ENCODE data around the gene VAMP1.

DNA sequence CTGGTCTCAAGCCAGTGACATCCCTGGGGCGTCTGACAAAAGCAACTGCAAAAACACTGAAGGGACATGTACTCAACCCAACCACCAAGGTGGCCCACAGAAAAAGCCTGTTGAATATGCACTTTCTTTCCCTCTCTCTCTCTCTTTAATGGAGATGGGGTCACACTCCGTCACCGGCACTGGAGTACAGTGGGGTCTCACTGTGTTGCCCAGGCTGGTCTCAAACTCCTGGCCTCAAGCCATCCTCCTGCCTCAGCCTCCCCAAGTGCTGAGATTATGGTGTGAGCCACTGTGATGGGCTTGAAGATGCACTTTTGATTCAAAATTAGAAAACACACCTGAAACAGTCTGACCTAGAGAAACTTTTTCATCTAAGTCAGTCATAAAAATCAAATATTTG lies 32.9 kb downstream of the VAMP1 start:
- TF ChIP-seq EZH2 (IDR thresholded peaks at IDR 0.05; ENCODE audit: borderline replicate concordance, control insufficient read depth, low read depth, low read length) = no peak
- TF ChIP-seq, protein P1, sequence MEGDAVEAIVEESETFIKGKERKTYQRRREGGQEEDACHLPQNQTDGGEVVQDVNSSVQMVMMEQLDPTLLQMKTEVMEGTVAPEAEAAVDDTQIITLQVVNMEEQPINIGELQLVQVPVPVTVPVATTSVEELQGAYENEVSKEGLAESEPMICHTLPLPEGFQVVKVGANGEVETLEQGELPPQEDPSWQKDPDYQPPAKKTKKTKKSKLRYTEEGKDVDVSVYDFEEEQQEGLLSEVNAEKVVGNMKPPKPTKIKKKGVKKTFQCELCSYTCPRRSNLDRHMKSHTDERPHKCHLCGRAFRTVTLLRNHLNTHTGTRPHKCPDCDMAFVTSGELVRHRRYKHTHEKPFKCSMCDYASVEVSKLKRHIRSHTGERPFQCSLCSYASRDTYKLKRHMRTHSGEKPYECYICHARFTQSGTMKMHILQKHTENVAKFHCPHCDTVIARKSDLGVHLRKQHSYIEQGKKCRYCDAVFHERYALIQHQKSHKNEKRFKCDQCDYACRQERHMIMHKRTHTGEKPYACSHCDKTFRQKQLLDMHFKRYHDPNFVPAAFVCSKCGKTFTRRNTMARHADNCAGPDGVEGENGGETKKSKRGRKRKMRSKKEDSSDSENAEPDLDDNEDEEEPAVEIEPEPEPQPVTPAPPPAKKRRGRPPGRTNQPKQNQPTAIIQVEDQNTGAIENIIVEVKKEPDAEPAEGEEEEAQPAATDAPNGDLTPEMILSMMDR (IDR thresholded peaks at IDR 0.05 in 2 of 3, conservative IDR thresholded peaks at IDR 0.05 in 1 of 3; ENCODE audit: control insufficient read depth in 2 of 3, extremely low read depth in 1 of 3, insufficient read depth in 1 of 3, low read depth in 3 of 3, low read length in 3 of 3) = no peak
- no peak for TF ChIP-seq JUNB (IDR thresholded peaks at IDR 0.05)
- TF ChIP-seq, protein P2, sequence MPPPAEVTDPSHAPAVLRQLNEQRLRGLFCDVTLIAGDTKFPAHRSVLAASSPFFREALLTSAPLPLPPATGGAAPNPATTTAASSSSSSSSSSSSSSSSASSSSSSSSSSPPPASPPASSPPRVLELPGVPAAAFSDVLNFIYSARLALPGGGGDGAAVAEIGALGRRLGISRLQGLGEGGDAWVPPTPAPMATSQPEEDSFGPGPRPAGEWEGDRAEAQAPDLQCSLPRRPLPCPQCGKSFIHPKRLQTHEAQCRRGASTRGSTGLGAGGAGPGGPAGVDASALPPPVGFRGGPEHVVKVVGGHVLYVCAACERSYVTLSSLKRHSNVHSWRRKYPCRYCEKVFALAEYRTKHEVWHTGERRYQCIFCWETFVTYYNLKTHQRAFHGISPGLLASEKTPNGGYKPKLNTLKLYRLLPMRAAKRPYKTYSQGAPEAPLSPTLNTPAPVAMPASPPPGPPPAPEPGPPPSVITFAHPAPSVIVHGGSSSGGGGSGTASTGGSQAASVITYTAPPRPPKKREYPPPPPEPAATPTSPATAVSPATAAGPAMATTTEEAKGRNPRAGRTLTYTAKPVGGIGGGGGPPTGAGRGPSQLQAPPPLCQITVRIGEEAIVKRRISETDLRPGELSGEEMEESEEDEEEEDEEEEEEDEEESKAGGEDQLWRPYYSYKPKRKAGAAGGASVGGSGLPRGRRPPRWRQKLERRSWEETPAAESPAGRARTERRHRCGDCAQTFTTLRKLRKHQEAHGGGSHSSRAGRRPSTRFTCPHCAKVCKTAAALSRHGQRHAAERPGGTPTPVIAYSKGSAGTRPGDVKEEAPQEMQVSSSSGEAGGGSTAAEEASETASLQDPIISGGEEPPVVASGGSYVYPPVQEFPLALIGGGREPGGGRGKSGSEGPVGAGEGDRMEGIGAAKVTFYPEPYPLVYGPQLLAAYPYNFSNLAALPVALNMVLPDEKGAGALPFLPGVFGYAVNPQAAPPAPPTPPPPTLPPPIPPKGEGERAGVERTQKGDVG (CRISPR knock-in tag; IDR thresholded peaks at IDR 0.05) = no peak
- no peak for TF ChIP-seq RCOR1 (conservative IDR thresholded peaks at IDR 0.05; ENCODE audit: low read depth, low read length)
- TF ChIP-seq EP300 (IDR thresholded peaks at IDR 0.05; ENCODE audit: borderline replicate concordance in 1 of 2, control insufficient read depth in 1 of 2, low read depth in 2 of 2, low read length in 2 of 2) = no peak
- TF ChIP-seq SPI1 (IDR thresholded peaks at IDR 0.05; ENCODE audit: borderline replicate concordance, insufficient read depth, low read depth, low read length) = no peak
- no peak for TF ChIP-seq YY1 (IDR thresholded peaks at IDR 0.05; ENCODE audit: low read depth, low read length)
